ENCODE data around the gene UBTD2. TPM values are rescaled to one million over a fixed set of nuclear protein-coding genes. Genes with fewer than 3 reads are reported as not detected.
A peak's percentile ranks its signal among the peaks of the same experiment; 100 is the strongest.

UBTD2 gene
- total RNA-seq, 1 donor from 2014 or later, result 72.7 TPM

GRCh38 chr5:172252501-172252900, 31.1 kb downstream of the UBTD2 start:
- Mint-ChIP-seq H3K27ac (peak overlapping the region; percentile 16), H3K9me3 (ENCODE audit: low read depth) (peaks cover 24% of the 10 kb centered on the region), H3K4me3 (ENCODE audit: low read depth) (no peak overlapping the region), H3K36me3 (ENCODE audit: insufficient read depth) (peaks cover 55% of the 10 kb centered on the region), H3K27me3 (no peaks in the 10 kb centered on the region), H3K4me1 (ENCODE audit: low read depth) (peaks cover 3% of the 10 kb centered on the region)
- TF ChIP-seq CTCF (IDR thresholded peaks at IDR 0.05; ENCODE audit: unreplicated experiment), result no peak
- no peak for DNase-seq (ENCODE audit: low spot score, unreplicated experiment)

GRCh38 chr5:172251419-172251818, 32.1 kb downstream of the UBTD2 start:
- DNase-seq (ENCODE audit: low spot score, unreplicated experiment), result no peak
- Mint-ChIP-seq H3K4me1 (ENCODE audit: low read depth) (peaks cover 8% of the 10 kb centered on the region), H3K27me3 (no peaks in the 10 kb centered on the region), H3K9me3 (ENCODE audit: low read depth) (peaks cover 17% of the 10 kb centered on the region), H3K4me3 (ENCODE audit: low read depth) (no peak overlapping the region), H3K36me3 (ENCODE audit: insufficient read depth) (peaks cover 47% of the 10 kb centered on the region), H3K27ac (no peak overlapping the region)
- TF ChIP-seq CTCF (IDR thresholded peaks at IDR 0.05; ENCODE audit: unreplicated experiment), result no peak

- Mint-ChIP-seq H3K9me3 (ENCODE audit: low read depth) (peaks cover 17% of the 10 kb centered on the region), H3K4me3 (ENCODE audit: low read depth) (no peak overlapping the region)
- no peak for TF ChIP-seq CTCF (IDR thresholded peaks at IDR 0.05; ENCODE audit: unreplicated experiment)
Measured at GRCh38 chr5:172248637-172249036, 34.9 kb downstream of the UBTD2 start.

GRCh38 chr5:172245703-172246125, 37.9 kb downstream of the UBTD2 start:
- no peak for TF ChIP-seq CTCF (IDR thresholded peaks at IDR 0.05; ENCODE audit: unreplicated experiment)
- Mint-ChIP-seq H3K36me3 (ENCODE audit: insufficient read depth) (peaks cover 17% of the 10 kb centered on the region), H3K27me3 (no peaks in the 10 kb centered on the region), H3K4me3 (ENCODE audit: low read depth) (no peak overlapping the region), H3K9me3 (ENCODE audit: low read depth) (peaks cover 5% of the 10 kb centered on the region), H3K4me1 (ENCODE audit: low read depth) (peaks cover 11% of the 10 kb centered on the region), H3K27ac (peak overlapping the region; percentile 6)
- no peak for DNase-seq (ENCODE audit: low spot score, unreplicated experiment)

More at GRCh38 chr5:172248637-172249036, 34.9 kb downstream of the UBTD2 start:
- Mint-ChIP-seq H3K4me1 (ENCODE audit: low read depth) (peaks cover 11% of the 10 kb centered on the region), H3K36me3 (ENCODE audit: insufficient read depth) (peaks cover 30% of the 10 kb centered on the region), H3K27ac (peak overlapping the region; percentile 87), H3K27me3 (no peaks in the 10 kb centered on the region)
- DNase-seq (ENCODE audit: low spot score, unreplicated experiment), result no peak

GRCh38 chr5:172245046-172245445, 38.5 kb downstream of the UBTD2 start:
- H3K9me3 Mint-ChIP-seq (ENCODE audit: low read depth), result peaks cover 2% of the 10 kb centered on the region
- H3K4me3 Mint-ChIP-seq (ENCODE audit: low read depth), result no peak overlapping the region
- no peaks in the 10 kb centered on the region for H3K27me3 Mint-ChIP-seq
- no peak overlapping the region for H3K27ac Mint-ChIP-seq
- no peak for TF ChIP-seq CTCF (IDR thresholded peaks at IDR 0.05; ENCODE audit: unreplicated experiment)
- H3K36me3 Mint-ChIP-seq (ENCODE audit: insufficient read depth), result peaks cover 13% of the 10 kb centered on the region
- peaks cover 11% of the 10 kb centered on the region for H3K4me1 Mint-ChIP-seq (ENCODE audit: low read depth)
- DNase-seq (ENCODE audit: low spot score, unreplicated experiment), result no peak
